ENCODE measurements around the gene SPACA5.
A peak's percentile ranks its signal among the peaks of the same experiment; 100 is the strongest.
"Not testable (repeated sequence)": the region's sequence is repeated elsewhere in the genome, so short reads cannot be mapped to it uniquely, and the experiment has no call there.

SPACA5 gene

DNA sequence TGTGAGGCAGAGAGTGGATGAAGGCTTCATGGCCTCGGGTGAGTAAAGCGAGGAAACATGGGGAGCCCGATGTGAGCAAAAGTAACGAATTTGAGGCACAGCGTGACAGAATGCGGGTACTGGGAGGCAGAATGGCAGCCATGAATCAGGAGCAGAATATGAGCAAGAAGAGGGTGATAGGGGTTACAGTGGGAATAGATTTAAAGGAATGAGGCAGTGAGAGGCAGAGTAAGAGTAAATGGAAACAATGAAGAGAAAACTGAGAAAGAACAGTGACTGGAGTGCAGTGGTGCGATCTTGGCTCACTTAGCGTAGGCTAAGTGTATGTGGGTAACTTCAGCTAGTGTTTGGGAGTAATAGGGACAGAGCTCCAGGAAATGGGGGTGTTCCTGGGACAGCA lies at the start of gene SPACA5:
TSS of gene SPACA5 (plus strand) at position 301 of the 400 bp plus-strand sequence. CDS start 815 bp downstream, outside the sequence.
- H3K4me2 ChIP-seq (ENCODE audit: low read length); H3K36me3 ChIP-seq (ENCODE audit: control insufficient read depth, low read length); H3F3A ChIP-seq (ENCODE audit: control insufficient read depth, insufficient read depth); H3K27ac ChIP-seq (ENCODE audit: low read depth, low read length); H4K20me1 ChIP-seq (ENCODE audit: control insufficient read depth, insufficient read depth, low read depth, low read length); H3K4me3 ChIP-seq (ENCODE audit: low read length); H3K9me2 ChIP-seq (replicated peaks; ENCODE audit: control insufficient read depth, low read length); H3K9me3 ChIP-seq (ENCODE audit: control insufficient read depth, insufficient read depth, low read length); H3K4me1 ChIP-seq (ENCODE audit: control insufficient read depth, low read length); H3K27me3 ChIP-seq (ENCODE audit: control insufficient read depth, low read length): not testable (repeated sequence)
- H3K79me2 ChIP-seq (ENCODE audit: control insufficient read depth, low read length) = peaks cover 19% of the 10 kb centered on the region

DNA sequence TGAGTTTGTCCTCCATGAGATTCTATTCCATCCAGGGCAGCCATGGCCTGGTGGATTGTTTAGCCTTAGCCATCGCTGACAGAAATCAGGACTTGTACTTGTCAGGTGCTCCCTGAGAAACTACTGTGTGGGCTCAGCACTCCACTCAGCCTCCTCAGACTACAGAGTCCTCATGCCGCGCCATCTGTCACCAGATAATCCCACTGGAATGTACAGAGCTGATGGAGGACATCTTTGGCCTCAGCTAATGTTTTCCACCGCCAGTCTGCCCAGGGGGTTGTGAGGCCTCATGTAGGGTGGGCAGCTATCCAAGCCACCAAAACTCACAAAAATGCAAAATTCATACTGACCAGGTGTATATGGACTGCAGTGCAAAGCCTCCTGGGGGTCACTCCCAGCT lies 48.6 kb upstream of the SPACA5 start:
- not testable (repeated sequence) for H3K9me2 ChIP-seq (replicated peaks; ENCODE audit: control insufficient read depth, low read length); H3K79me2 ChIP-seq (ENCODE audit: control insufficient read depth, low read length); H3K9me3 ChIP-seq (ENCODE audit: control insufficient read depth, insufficient read depth, low read length); H3F3A ChIP-seq (ENCODE audit: control insufficient read depth, insufficient read depth); H3K4me3 ChIP-seq (ENCODE audit: low read length); H3K4me2 ChIP-seq (ENCODE audit: low read length); H3K36me3 ChIP-seq (ENCODE audit: control insufficient read depth, low read length); H3K27ac ChIP-seq (ENCODE audit: low read depth, low read length); H3K27me3 ChIP-seq (ENCODE audit: control insufficient read depth, low read length); H4K20me1 ChIP-seq (ENCODE audit: control insufficient read depth, insufficient read depth, low read depth, low read length)
- peaks cover 31% of the 10 kb centered on the region for H3K4me1 ChIP-seq (ENCODE audit: control insufficient read depth, low read length)

DNA sequence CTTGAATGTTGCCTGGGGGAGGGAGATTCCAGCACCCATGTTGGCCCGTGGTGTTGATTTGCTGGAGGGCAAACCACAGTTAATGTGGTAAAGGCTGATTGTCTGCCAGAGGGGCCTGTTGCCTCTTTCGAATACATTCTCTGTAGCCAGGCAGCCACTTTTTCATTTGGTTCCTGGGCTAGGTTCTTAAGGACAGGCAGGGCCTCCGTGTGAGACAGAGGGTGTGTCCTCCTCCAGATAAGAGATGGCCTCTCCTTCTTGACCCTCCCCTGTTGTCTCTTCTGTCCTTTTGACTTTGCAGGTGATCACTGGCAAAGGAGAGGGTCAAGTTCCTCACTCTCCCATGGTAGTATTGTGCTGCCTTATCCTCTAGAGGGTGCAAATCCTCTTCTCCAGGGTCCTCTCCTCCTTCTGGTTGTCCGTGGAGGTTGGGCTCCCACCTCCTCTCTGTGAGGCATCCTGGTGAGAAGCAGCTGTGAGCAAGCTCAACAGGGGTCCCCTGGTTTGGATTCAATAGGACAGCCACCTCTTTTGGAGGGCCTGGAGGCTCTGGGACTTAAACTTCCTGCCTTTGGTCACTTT lies 47.9 kb upstream of the SPACA5 start:
- Histone ChIP-seq H3K9me3 (ENCODE audit: control insufficient read depth, insufficient read depth, low read length) (no peaks in the 10 kb centered on the region), H3K79me2 (ENCODE audit: control insufficient read depth, low read length) (no peaks in the 10 kb centered on the region), H3K4me3 (ENCODE audit: low read length) (no peak overlapping the region), H3K36me3 (ENCODE audit: control insufficient read depth, low read length) (no peaks in the 10 kb centered on the region), H3K4me1 (ENCODE audit: control insufficient read depth, low read length) (peaks cover 31% of the 10 kb centered on the region), H3F3A (ENCODE audit: control insufficient read depth, insufficient read depth) (no peaks in the 10 kb centered on the region), H4K20me1 (ENCODE audit: control insufficient read depth, insufficient read depth, low read depth, low read length) (no peaks in the 10 kb centered on the region), H3K9me2 (replicated peaks; ENCODE audit: control insufficient read depth, low read length) (no peaks in the 10 kb centered on the region), H3K4me2 (ENCODE audit: low read length) (no peak overlapping the region), H3K27me3 (ENCODE audit: control insufficient read depth, low read length) (no peaks in the 10 kb centered on the region), H3K27ac (ENCODE audit: low read depth, low read length) (no peak overlapping the region)
- TF ChIP-seq EZH2phosphoT487 (IDR thresholded peaks at IDR 0.05; ENCODE audit: borderline replicate concordance, low read length) = no peak
- TF ChIP-seq, protein P1, sequence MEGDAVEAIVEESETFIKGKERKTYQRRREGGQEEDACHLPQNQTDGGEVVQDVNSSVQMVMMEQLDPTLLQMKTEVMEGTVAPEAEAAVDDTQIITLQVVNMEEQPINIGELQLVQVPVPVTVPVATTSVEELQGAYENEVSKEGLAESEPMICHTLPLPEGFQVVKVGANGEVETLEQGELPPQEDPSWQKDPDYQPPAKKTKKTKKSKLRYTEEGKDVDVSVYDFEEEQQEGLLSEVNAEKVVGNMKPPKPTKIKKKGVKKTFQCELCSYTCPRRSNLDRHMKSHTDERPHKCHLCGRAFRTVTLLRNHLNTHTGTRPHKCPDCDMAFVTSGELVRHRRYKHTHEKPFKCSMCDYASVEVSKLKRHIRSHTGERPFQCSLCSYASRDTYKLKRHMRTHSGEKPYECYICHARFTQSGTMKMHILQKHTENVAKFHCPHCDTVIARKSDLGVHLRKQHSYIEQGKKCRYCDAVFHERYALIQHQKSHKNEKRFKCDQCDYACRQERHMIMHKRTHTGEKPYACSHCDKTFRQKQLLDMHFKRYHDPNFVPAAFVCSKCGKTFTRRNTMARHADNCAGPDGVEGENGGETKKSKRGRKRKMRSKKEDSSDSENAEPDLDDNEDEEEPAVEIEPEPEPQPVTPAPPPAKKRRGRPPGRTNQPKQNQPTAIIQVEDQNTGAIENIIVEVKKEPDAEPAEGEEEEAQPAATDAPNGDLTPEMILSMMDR (IDR thresholded peaks at IDR 0.05; ENCODE audit: low read depth, low read length, poor library complexity, severe bottlenecking) = peak; percentile 52

DNA sequence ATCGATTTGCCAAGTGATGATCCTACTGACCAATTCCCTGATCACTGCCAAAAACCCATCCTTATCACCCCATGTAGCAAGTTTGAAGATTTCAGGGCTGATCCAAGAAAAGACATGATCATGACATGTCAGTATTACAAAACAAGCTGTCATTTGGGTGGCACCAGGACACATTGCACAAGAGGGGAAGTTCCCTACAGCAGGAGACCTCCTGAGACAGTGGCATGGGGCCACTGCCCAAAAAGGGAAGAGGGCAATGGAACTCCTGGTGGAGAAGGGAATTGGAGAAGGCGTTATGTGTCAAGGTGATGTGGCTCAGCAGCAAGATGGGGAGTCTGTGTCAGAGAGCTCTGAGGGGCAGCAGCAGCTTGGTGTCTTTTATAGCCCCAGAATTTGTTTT lies 46.4 kb upstream of the SPACA5 start:
- peak overlapping the region; percentile 58 for H3K4me2 ChIP-seq (ENCODE audit: low read length)

DNA sequence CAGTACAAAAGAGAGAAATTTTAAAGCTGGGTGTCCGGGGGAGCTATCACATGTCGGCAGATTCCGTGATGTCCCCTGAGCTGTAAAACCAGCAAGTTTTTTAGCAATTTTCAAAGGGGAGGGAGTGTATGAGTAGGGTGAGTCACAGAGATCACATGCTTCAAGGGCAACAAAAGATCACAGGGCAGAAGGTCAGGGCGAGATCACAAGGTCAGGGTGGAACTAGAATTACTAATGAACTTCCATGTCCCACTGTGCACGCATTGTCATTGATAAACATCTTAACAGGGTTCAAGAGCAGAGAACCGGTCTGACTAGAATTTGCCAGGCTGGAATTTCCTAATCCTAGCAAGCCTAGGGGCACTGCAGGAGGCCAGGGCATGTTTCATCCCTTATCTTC lies 45.0 kb upstream of the SPACA5 start:
- not testable (repeated sequence) for H3K36me3 ChIP-seq (ENCODE audit: control insufficient read depth, low read length); H3K4me2 ChIP-seq (ENCODE audit: low read length); H3F3A ChIP-seq (ENCODE audit: control insufficient read depth, insufficient read depth); H3K9me3 ChIP-seq (ENCODE audit: control insufficient read depth, insufficient read depth, low read length); H3K4me3 ChIP-seq (ENCODE audit: low read length); H3K27ac ChIP-seq (ENCODE audit: low read depth, low read length); H3K9me2 ChIP-seq (replicated peaks; ENCODE audit: control insufficient read depth, low read length); H4K20me1 ChIP-seq (ENCODE audit: control insufficient read depth, insufficient read depth, low read depth, low read length); H3K79me2 ChIP-seq (ENCODE audit: control insufficient read depth, low read length); H3K27me3 ChIP-seq (ENCODE audit: control insufficient read depth, low read length)
- peaks cover 31% of the 10 kb centered on the region for H3K4me1 ChIP-seq (ENCODE audit: control insufficient read depth, low read length)

More for the DNA sequence above, 46.4 kb upstream of the SPACA5 start:
- Histone ChIP-seq H3K27me3 (ENCODE audit: control insufficient read depth, low read length) (no peaks in the 10 kb centered on the region), H3F3A (ENCODE audit: control insufficient read depth, insufficient read depth) (no peaks in the 10 kb centered on the region), H3K4me1 (ENCODE audit: control insufficient read depth, low read length) (peaks cover 31% of the 10 kb centered on the region), H4K20me1 (ENCODE audit: control insufficient read depth, insufficient read depth, low read depth, low read length) (no peaks in the 10 kb centered on the region), H3K4me3 (ENCODE audit: low read length) (peak overlapping the region; percentile 37), H3K9me3 (ENCODE audit: control insufficient read depth, insufficient read depth, low read length) (no peaks in the 10 kb centered on the region), H3K27ac (ENCODE audit: low read depth, low read length) (peak overlapping the region; percentile 37), H3K9me2 (replicated peaks; ENCODE audit: control insufficient read depth, low read length) (no peaks in the 10 kb centered on the region), H3K79me2 (ENCODE audit: control insufficient read depth, low read length) (no peaks in the 10 kb centered on the region), H3K36me3 (ENCODE audit: control insufficient read depth, low read length) (no peaks in the 10 kb centered on the region)
- TF ChIP-seq, protein P1 (IDR thresholded peaks at IDR 0.05; ENCODE audit: low read depth, low read length, poor library complexity, severe bottlenecking) = no peak
- no peak for TF ChIP-seq EZH2phosphoT487 (IDR thresholded peaks at IDR 0.05; ENCODE audit: borderline replicate concordance, low read length)

DNA sequence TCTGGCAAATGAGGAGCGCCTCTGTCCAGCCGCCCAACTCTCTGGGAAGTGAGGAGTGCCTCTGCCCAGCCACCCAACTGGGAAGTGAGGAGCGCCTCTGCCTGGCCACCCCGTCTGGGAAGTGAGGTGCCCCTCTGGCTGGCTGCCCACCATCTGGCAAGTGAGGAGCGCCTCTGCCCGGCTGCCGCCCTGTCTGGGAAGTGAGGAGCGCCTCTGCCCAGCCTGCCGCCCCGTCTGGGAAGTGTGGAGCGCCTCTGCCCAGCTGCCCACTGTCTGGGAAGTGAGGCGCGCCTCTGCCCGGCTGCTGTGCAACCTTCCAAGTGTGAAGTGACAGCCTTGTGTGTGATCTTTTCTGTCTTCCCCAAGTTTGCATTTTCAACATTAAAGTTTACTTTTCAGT lies 41.3 kb upstream of the SPACA5 start:
- H3K9me2 ChIP-seq (replicated peaks; ENCODE audit: control insufficient read depth, low read length); H3K27me3 ChIP-seq (ENCODE audit: control insufficient read depth, low read length); H3K36me3 ChIP-seq (ENCODE audit: control insufficient read depth, low read length); H3K4me2 ChIP-seq (ENCODE audit: low read length); H3F3A ChIP-seq (ENCODE audit: control insufficient read depth, insufficient read depth); H3K9me3 ChIP-seq (ENCODE audit: control insufficient read depth, insufficient read depth, low read length); H4K20me1 ChIP-seq (ENCODE audit: control insufficient read depth, insufficient read depth, low read depth, low read length); H3K4me3 ChIP-seq (ENCODE audit: low read length); H3K79me2 ChIP-seq (ENCODE audit: control insufficient read depth, low read length); H3K27ac ChIP-seq (ENCODE audit: low read depth, low read length): not testable (repeated sequence)
- peaks cover 12% of the 10 kb centered on the region for H3K4me1 ChIP-seq (ENCODE audit: control insufficient read depth, low read length)

Measured in DOHH2 (cell line).